Gastrocnemius medialis (tissue), 4 donors: Measurements from ENCODE around the gene SH2D5. TPM values are rescaled to one million over a fixed set of nuclear protein-coding genes. Genes with fewer than 3 reads are reported as not detected.

Experiments
- ATAC-seq, 2 donors: fragments of 150-250 bp; one replicate each; pipeline ENCODE4 v1.9.1; 2016
- DNase-seq, 2 donors: peaks; one replicate each; pipeline ENCODE4 v3.0.0-alpha.2; 2019
- H3K27ac ChIP-seq, 4 donors: fragments of 200-600 bp; sonication (generic); 1 replicate in 1 of 4; 2 replicates in 3 of 4; pipeline ENCODE4 v1.5.1; 2016 to 2018; ENCODE audit warnings: mild to moderate bottlenecking in 2 of 4, moderate library complexity in 1 of 4
- H3K27me3 ChIP-seq, 3 donors: fragments of 200-600 bp; sonication (generic) in 2 of 3; 1 replicate in 1 of 3; 2 replicates in 2 of 3; pipeline versions ENCODE4 v1.5.1 to v1.6.0; 2016 to 2019; ENCODE audit warnings: mild to moderate bottlenecking in 1 of 3, moderate library complexity in 1 of 3
- H3K36me3 ChIP-seq, 2 donors: fragments of 200-600 bp; sonication (generic) in 1 of 2; one replicate each; pipeline ENCODE4 v1.5.1; 2017 to 2018
- H3K4me1 ChIP-seq, 2 donors: fragments of 200-600 bp; sonication (generic) in 1 of 2; one replicate each; pipeline ENCODE4 v1.5.1; 2016 to 2017; ENCODE audit warnings: mild to moderate bottlenecking in 2 of 2
- H3K4me3 ChIP-seq, 4 donors: fragments of 200-600 bp; sonication (generic) in 3 of 4; 1 replicate in 1 of 4; 2 replicates in 3 of 4; pipeline ENCODE4 v1.5.1; 2016 to 2019; ENCODE audit warnings: mild to moderate bottlenecking in 2 of 4
- H3K9me3 ChIP-seq, 3 donors: fragments of 200-600 bp; sonication (generic) in 2 of 3; 1 replicate in 1 of 3; 2 replicates in 2 of 3; pipeline ENCODE4 v1.5.1; 2016 to 2019
- POLR2A ChIP-seq, 2 donors: fragments of 450-650 bp; IDR thresholded peaks; one replicate each; pipeline ENCODE4 v1.6.1; 2017; ENCODE audit warnings: antibody characterized with exemption in 2 of 2, mild to moderate bottlenecking in 2 of 2, moderate library complexity in 2 of 2
- in situ Hi-C, 4 donors: fragments of 200-750 bp; cut with MboI; loops; one replicate each; pipeline versions ENCODE4 v1.15.0 to v1.8.0; 2017; ENCODE audit warnings: low sequenced_read_pairs in 4 of 4
- intact Hi-C: fragments of 100-400 bp; cut with DNase I; formaldehyde crosslinking; loops from one replicate; pipeline ENCODE4 v1.15.1; 2023; ENCODE audit warnings: low total_unique reads
- total RNA-seq, 4 donors: library from RNA; depleted of rRNA; stranded (reverse); fragments of >200 nt; gene quantifications; one replicate each; pipeline versions ENCODE4 v1.1.0 to v1.2.3, GENCODE V29; 2016
- TF ChIP-seq, protein P1 (sequence below), 5 experiments: fragments of 450-650 bp in 3 of 5; fragments of 200-600 bp in 2 of 5; sonication (generic) in 2 of 5; IDR thresholded peaks in 4 of 5; conservative IDR thresholded peaks in 1 of 5; 1 replicate in 4 of 5; 2 replicates in 1 of 5; pipeline ENCODE4 v1.5.1; 2016 to 2019; ENCODE audit warnings: antibody characterized with exemption in 5 of 5, mild to moderate bottlenecking in 3 of 5, moderate library complexity in 3 of 5

Gene SH2D5
- total RNA-seq, 4 donors from 2014 or later, result 0.53 TPM; not detected in 3

GRCh38 chr1:20717452-20718342 is 14.8 kb downstream of the SH2D5 start, which contains the start of gene KIF17:
Gene KIF17, minus strand, starts transcription at chr1:20718007. Its CDS starts 301 bp downstream, at chr1:20717706.
- H3K36me3 ChIP-seq, result no peaks in the 10 kb centered on the region
- no peaks in the 10 kb centered on the region for H3K4me1 ChIP-seq
- peaks cover 10 to 23% (median 14%) of the 10 kb centered on the region in 3 donors for H3K27me3 ChIP-seq
- intact Hi-C loops, result no loop called here
- TF ChIP-seq POLR2A (IDR thresholded peaks at IDR 0.05), result no peak
- DNase-seq (peak; percentile 24 to 52), ATAC-seq (peak; percentile 62 to 69)
- H3K9me3 ChIP-seq, result no peaks in the 10 kb centered on the region
- no peak within 1 kb of the TSS for H3K27ac ChIP-seq
- in situ Hi-C loops, result loop anchor here in 1 of 4 donors (25.0 kb wide), 1 partner anchor 645 kb away; no protein-coding TSS in a partner anchor
- H3K4me3 ChIP-seq, result peak within 1 kb of the TSS; percentile 40 to 61 (median 46)

DNA sequence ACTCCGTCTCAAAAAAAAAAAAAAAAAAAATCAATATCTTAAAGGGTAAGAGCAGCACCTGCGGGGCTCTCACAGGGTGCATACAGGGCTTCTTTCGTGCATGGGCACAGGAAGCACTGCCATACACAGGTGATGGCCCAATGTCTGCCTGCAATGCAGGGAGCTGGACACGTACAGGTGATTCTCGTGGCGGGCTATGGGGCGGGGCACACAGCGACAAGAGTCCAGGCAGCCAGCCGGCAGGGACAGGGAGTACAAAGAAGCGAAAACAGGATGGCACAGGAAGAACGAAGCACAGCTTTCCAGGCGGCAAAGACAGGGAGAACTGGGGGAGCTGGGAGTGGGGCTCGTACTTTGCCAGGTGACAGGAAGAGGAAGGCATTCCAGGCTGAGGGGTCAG is 16.3 kb downstream of the SH2D5 start:
- no peaks in the 10 kb centered on the region for H3K9me3 ChIP-seq
- H3K27ac ChIP-seq, result no peak overlapping the region
- intact Hi-C loops, result no loop called here
- H3K36me3 ChIP-seq, result no peaks in the 10 kb centered on the region
- peaks cover 10 to 23% (median 14%) of the 10 kb centered on the region in 3 donors for H3K27me3 ChIP-seq
- DNase-seq (no peak), ATAC-seq (no peak)
- no peak for TF ChIP-seq POLR2A (IDR thresholded peaks at IDR 0.05)
- TF ChIP-seq, protein P1, sequence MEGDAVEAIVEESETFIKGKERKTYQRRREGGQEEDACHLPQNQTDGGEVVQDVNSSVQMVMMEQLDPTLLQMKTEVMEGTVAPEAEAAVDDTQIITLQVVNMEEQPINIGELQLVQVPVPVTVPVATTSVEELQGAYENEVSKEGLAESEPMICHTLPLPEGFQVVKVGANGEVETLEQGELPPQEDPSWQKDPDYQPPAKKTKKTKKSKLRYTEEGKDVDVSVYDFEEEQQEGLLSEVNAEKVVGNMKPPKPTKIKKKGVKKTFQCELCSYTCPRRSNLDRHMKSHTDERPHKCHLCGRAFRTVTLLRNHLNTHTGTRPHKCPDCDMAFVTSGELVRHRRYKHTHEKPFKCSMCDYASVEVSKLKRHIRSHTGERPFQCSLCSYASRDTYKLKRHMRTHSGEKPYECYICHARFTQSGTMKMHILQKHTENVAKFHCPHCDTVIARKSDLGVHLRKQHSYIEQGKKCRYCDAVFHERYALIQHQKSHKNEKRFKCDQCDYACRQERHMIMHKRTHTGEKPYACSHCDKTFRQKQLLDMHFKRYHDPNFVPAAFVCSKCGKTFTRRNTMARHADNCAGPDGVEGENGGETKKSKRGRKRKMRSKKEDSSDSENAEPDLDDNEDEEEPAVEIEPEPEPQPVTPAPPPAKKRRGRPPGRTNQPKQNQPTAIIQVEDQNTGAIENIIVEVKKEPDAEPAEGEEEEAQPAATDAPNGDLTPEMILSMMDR (IDR thresholded peaks at IDR 0.05 in 4 of 5, conservative IDR thresholded peaks at IDR 0.05 in 1 of 5), result no peak
- in situ Hi-C loops, result loop anchor here in 1 of 4 donors (25.0 kb wide), 1 partner anchor 646 kb away; no protein-coding TSS in a partner anchor
- H3K4me3 ChIP-seq, result no peak overlapping the region
- H3K4me1 ChIP-seq, result no peaks in the 10 kb centered on the region

DNA sequence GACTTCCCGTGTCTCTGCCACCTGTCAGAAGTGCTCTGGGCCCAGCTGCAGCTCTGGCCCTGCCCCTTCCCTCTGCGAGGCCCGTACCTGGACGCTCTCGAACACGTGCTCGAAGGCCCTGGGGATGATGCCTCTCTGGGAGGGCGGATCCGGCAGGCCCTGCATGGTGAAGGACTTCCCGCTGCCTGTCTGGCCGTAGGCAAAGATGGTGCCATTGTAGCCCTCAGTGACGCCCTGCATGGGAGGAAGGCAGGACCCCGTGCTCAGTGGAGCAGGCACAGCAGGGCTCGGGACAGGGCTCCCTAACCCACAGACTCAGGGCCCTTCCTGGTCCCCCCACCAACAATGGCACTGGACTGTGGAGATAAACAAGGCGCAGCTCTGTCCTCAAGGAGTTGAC is 17.1 kb downstream of the SH2D5 start:
- Histone ChIP-seq H3K9me3 (no peaks in the 10 kb centered on the region), H3K27ac (no peak overlapping the region), H3K4me1 (no peaks in the 10 kb centered on the region), H3K27me3 (peaks cover 10 to 23% (median 14%) of the 10 kb centered on the region in 3 donors), H3K36me3 (no peaks in the 10 kb centered on the region), H3K4me3 (no peak overlapping the region)
- ATAC-seq (no peak), DNase-seq (no peak)
- intact Hi-C loops, result no loop called here
- in situ Hi-C loops, result loop anchor here in 1 of 4 donors (25.0 kb wide), 1 partner anchor 647 kb away; no protein-coding TSS in a partner anchor
- TF ChIP-seq POLR2A (IDR thresholded peaks at IDR 0.05), result no peak
- TF ChIP-seq, protein P1 (IDR thresholded peaks at IDR 0.05 in 4 of 5, conservative IDR thresholded peaks at IDR 0.05 in 1 of 5), result no peak

GRCh38 chr1:20713440-20713839 is 19.1 kb downstream of the SH2D5 start:
- DNase-seq, result no peak

More at GRCh38 chr1:20713440-20713839, 19.1 kb downstream of the SH2D5 start:
- no peaks in the 10 kb centered on the region for H3K4me1 ChIP-seq
- no peak overlapping the region for H3K4me3 ChIP-seq
- no peaks in the 10 kb centered on the region for H3K9me3 ChIP-seq
- in situ Hi-C loops (loop anchor here in 1 of 4 donors (25.0 kb wide), 1 partner anchor 649 kb away; no protein-coding TSS in a partner anchor), intact Hi-C loops (no loop called here)
- H3K27ac ChIP-seq, result no peak overlapping the region
- H3K27me3 ChIP-seq, result peaks cover 10 to 23% (median 14%) of the 10 kb centered on the region in 3 donors
- no peak for ATAC-seq
- no peaks in the 10 kb centered on the region for H3K36me3 ChIP-seq
- no peak for TF ChIP-seq POLR2A (IDR thresholded peaks at IDR 0.05)
- TF ChIP-seq, protein P1 (IDR thresholded peaks at IDR 0.05 in 4 of 5, conservative IDR thresholded peaks at IDR 0.05 in 1 of 5), result no peak
